MCF 10A (cell line): ENCODE results near the gene ADAMTSL1. TPM values are rescaled to one million over a fixed set of nuclear protein-coding genes. Genes with fewer than 3 reads are reported as not detected.

Experiments used
- BruUV-seq: library from RNA; stranded (reverse); fragments of 400-500 nt; replicated peaks from 2 replicates; lab custom pipeline; 2021; lab: Mats Ljungman, UMichigan
- CTCF ChIA-PET: fragments of 300-600 bp; sonication (Branson Sonifier 250); formaldehyde crosslinking; extraction: SDS; loops from one replicate; lab custom pipeline; 2021; ENCODE audit warnings: antibody characterized with exemption, inconsistent platforms; lab: Yijun Ruan, JAX
- POLR2A ChIA-PET: fragments of 300-600, 350-650 bp; sonication (Branson Sonifier 250); formaldehyde crosslinking; extraction: SDS; loops from one replicate; lab custom pipeline; 2020; ENCODE audit warnings: antibody characterized with exemption, inconsistent platforms; lab: Yijun Ruan, JAX
- DNase-seq: peaks from one replicate; pipeline ENCODE4 v3.0.0-alpha.2; 2018; ENCODE audit not compliant: unreplicated experiment
- H3K27ac Mint-ChIP-seq: one replicate; pipeline ENCODE4 v1.8.0; 2022; ENCODE audit warnings: mild to moderate bottlenecking, low read depth, mixed read lengths; ENCODE audit not compliant: unreplicated experiment
- H3K27me3 Mint-ChIP-seq: one replicate; pipeline ENCODE4 v1.8.0; 2022; ENCODE audit warnings: mixed read lengths; ENCODE audit not compliant: insufficient read depth, unreplicated experiment
- H3K36me3 Mint-ChIP-seq: one replicate; pipeline ENCODE4 v1.8.0; 2022; ENCODE audit warnings: mild to moderate bottlenecking, moderate library complexity, mixed read lengths; ENCODE audit not compliant: insufficient read depth, unreplicated experiment
- H3K4me1 Mint-ChIP-seq: one replicate; pipeline ENCODE4 v1.8.0; 2022; ENCODE audit warnings: mixed read lengths; ENCODE audit not compliant: insufficient read depth, unreplicated experiment
- H3K4me3 Mint-ChIP-seq: one replicate; pipeline ENCODE4 v1.8.0; 2022; ENCODE audit warnings: mild to moderate bottlenecking, moderate library complexity, mixed read lengths; ENCODE audit not compliant: unreplicated experiment
- H3K9me3 Mint-ChIP-seq: one replicate; pipeline ENCODE4 v1.8.0; 2022; ENCODE audit warnings: mixed read lengths; ENCODE audit not compliant: unreplicated experiment
- CTCF ChIP-seq: fragments of 200-600 bp; IDR thresholded peaks from one replicate; pipeline ENCODE4 v1.8.0; 2022; ENCODE audit warnings: antibody characterized with exemption, mild to moderate bottlenecking; ENCODE audit not compliant: unreplicated experiment
- intact Hi-C: fragments of 100-400 bp; cut with micrococcal nuclease; formaldehyde crosslinking; loops from 2 replicates; pipeline ENCODE4 v1.14.1; 2022
- total RNA-seq: library from RNA; stranded (reverse); gene quantifications from 2 replicates; pipeline ENCODE4 v1.2.3, GENCODE V29; 2022

ADAMTSL1 gene
- total RNA-seq, 1 experiment from 2014 or later, result not detected

GRCh38 chr9:18741945-18742344, 268.0 kb downstream of the ADAMTSL1 start:
- no peak for DNase-seq
- Mint-ChIP-seq H3K27ac (no peak overlapping the region), H3K4me1 (no peaks in the 10 kb centered on the region), H3K9me3 (no peaks in the 10 kb centered on the region), H3K36me3 (no peaks in the 10 kb centered on the region), H3K4me3 (no peak overlapping the region), H3K27me3 (no peaks in the 10 kb centered on the region)
- ChIA-PET POLR2A (no interaction called here), CTCF (no interaction called here)
- TF ChIP-seq CTCF, result no peak
- BruUV-seq, result no TSS peak
- intact Hi-C loops, result no loop called here

- no peak for DNase-seq
- H3K9me3 Mint-ChIP-seq, result no peaks in the 10 kb centered on the region
- CTCF ChIA-PET, result no interaction called here
- no peak overlapping the region for H3K27ac Mint-ChIP-seq
- H3K36me3 Mint-ChIP-seq, result no peaks in the 10 kb centered on the region
- BruUV-seq, result no TSS peak
- H3K4me3 Mint-ChIP-seq, result no peak overlapping the region
- H3K4me1 Mint-ChIP-seq, result no peaks in the 10 kb centered on the region
- POLR2A ChIA-PET, result interaction anchor here (0.7 kb wide), 1 partner anchor 21 kb away, joined by 3 read pairs; no protein-coding TSS in a partner anchor
- intact Hi-C loops, result no loop called here
- TF ChIP-seq CTCF, result no peak
- H3K27me3 Mint-ChIP-seq, result no peaks in the 10 kb centered on the region
Measured at GRCh38 chr9:18743421-18743820, 269.5 kb downstream of the ADAMTSL1 start.

DNA sequence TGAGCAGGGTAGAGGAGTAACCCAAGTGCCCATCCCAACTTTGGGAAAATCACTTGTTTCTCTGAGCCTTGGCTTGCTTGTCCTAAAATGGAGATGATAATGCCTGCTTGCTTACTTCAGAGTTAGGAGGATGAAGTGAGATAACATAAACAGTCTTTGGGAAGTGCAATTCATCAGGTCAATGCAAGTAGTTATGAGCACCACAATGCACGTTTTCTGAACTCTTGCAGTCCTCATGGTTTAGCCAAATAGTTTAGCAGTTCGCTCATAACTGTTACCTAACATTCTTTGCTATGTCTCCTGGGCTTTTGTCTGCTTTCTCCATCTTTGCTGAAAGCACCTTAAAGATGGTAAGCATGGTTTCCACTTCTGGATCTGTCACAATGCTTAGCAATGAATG, 270.0 kb downstream of the ADAMTSL1 start:
- BruUV-seq, result no TSS peak
- H3K9me3 Mint-ChIP-seq, result no peaks in the 10 kb centered on the region

GRCh38 chr9:18745710-18746109, 271.8 kb downstream of the ADAMTSL1 start:
- intact Hi-C loops, result no loop called here
- no peak for DNase-seq
- H3K27me3 Mint-ChIP-seq, result no peaks in the 10 kb centered on the region
- no peak overlapping the region for H3K27ac Mint-ChIP-seq
- no peak overlapping the region for H3K4me3 Mint-ChIP-seq
- H3K9me3 Mint-ChIP-seq, result no peaks in the 10 kb centered on the region
- no peaks in the 10 kb centered on the region for H3K36me3 Mint-ChIP-seq
- no peak for TF ChIP-seq CTCF
- BruUV-seq, result no TSS peak
- ChIA-PET POLR2A (no interaction called here), CTCF (interaction anchor here (0.6 kb wide), 1 partner anchor 11 kb away, joined by 3 read pairs; no protein-coding TSS in a partner anchor)
- H3K4me1 Mint-ChIP-seq, result no peaks in the 10 kb centered on the region

More for the DNA sequence above, 270.0 kb downstream of the ADAMTSL1 start:
- ChIA-PET CTCF (no interaction called here), POLR2A (no interaction called here)
- no peaks in the 10 kb centered on the region for H3K4me1 Mint-ChIP-seq
- H3K27ac Mint-ChIP-seq, result no peak overlapping the region
- no peaks in the 10 kb centered on the region for H3K27me3 Mint-ChIP-seq
- DNase-seq, result no peak
- no peaks in the 10 kb centered on the region for H3K36me3 Mint-ChIP-seq
- intact Hi-C loops, result no loop called here
- no peak overlapping the region for H3K4me3 Mint-ChIP-seq
- no peak for TF ChIP-seq CTCF
